Keratinocyte (primary cell): ENCODE measurements around the gene MYOT.

ENCODE experiments used
- EZH2 ChIP-seq: IDR thresholded peaks from one replicate; pipeline ENCODE4 v1.6.1; 2012; ENCODE audit warnings: inconsistent platforms, mild to moderate bottlenecking, low read length, moderate library complexity
- TF ChIP-seq, protein P1 (sequence below), 3 experiments: IDR thresholded peaks in 1 of 3; conservative IDR thresholded peaks in 1 of 3; optimal IDR thresholded peaks in 1 of 3; 2 replicates in 2 of 3; 3 replicates in 1 of 3; pipeline versions ENCODE3 to v1.5.1; 2011; ENCODE audit warnings: low read length in 3 of 3, mild to moderate bottlenecking in 3 of 3, moderate library complexity in 2 of 3, control low read depth in 1 of 3, inconsistent platforms in 1 of 3; ENCODE audit not compliant: insufficient read depth in 2 of 3; ENCODE audit errors: extremely low read depth in 1 of 3

DNA sequence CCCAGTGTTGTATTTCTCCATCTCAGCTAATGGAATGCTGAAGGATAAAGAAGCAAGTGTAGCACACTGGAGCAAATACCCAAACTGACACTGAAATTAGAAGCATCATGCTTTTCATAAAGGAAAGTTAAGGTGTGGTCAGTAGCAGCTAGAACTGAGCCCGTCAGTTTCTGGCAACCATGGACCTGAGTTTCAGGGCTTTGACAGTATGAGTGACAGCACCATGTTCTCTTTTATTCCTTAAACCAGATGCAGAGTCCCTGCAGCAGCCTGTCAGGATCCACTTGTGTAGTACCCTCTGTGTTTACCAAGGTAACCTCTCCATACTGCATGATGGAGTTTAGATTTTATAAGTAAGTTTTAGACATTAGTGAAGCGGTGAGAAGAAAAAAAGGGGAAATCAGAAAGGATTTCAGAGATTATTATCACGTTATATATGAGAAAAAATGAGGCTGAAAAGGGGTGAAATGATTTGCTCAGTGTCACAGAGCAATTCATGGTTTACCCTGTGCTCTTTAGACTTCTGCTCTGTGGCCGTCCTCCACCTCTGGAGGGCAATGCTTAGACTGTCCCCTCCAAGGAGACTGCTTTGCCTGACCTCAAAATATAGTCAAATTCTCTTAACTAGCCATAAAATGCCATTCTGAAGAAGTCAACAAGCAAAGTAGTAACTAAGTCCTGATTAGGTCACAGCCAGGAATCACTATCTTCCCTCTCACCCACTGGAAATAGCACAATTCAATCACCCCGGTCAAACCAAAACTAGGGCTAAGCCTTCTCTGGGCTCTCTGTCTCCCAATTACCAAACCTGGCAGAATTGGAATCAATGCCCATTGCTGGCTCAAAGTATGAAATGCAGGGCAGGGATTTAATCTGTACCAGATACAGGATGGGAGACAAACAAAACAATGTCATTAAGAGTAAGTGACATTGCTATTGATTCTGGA lies 10.5 kb upstream of the MYOT start:
- TF ChIP-seq, protein P1, sequence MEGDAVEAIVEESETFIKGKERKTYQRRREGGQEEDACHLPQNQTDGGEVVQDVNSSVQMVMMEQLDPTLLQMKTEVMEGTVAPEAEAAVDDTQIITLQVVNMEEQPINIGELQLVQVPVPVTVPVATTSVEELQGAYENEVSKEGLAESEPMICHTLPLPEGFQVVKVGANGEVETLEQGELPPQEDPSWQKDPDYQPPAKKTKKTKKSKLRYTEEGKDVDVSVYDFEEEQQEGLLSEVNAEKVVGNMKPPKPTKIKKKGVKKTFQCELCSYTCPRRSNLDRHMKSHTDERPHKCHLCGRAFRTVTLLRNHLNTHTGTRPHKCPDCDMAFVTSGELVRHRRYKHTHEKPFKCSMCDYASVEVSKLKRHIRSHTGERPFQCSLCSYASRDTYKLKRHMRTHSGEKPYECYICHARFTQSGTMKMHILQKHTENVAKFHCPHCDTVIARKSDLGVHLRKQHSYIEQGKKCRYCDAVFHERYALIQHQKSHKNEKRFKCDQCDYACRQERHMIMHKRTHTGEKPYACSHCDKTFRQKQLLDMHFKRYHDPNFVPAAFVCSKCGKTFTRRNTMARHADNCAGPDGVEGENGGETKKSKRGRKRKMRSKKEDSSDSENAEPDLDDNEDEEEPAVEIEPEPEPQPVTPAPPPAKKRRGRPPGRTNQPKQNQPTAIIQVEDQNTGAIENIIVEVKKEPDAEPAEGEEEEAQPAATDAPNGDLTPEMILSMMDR (optimal IDR thresholded peaks at IDR 0.05 in 1 of 3, IDR thresholded peaks at IDR 0.05 in 1 of 3, conservative IDR thresholded peaks at IDR 0.05 in 1 of 3; ENCODE audit: extremely low read depth in 1 of 3, insufficient read depth in 2 of 3, low read length in 3 of 3): no peak
- TF ChIP-seq EZH2: no peak
